SH-SY5Y (cell line): ENCODE data around the gene C4orf51.

Source experiments
- GATA2 ChIP-seq: IDR thresholded peaks from 2 replicates; pipeline ENCODE4 v1.6.1; 2011; ENCODE audit warnings: mild to moderate bottlenecking, low read depth, low read length
- GATA3 ChIP-seq: IDR thresholded peaks from 2 replicates; pipeline ENCODE4 v1.6.1; 2011; ENCODE audit warnings: low read depth, mild to moderate bottlenecking, low read length, moderate library complexity

GRCh38 chr4:145663194-145663593 lies 16.8 kb upstream of the C4orf51 start:
- TF ChIP-seq GATA3 (no peak), GATA2 (no peak)
